PFSK-1 (cell line): ENCODE results near the gene PMPCA.

Experiments used
- FOXP2 ChIP-seq: optimal IDR thresholded peaks from 2 replicates; pipeline ENCODE3; 2011; ENCODE audit warnings: borderline replicate concordance, control low read depth, inconsistent platforms; ENCODE audit not compliant: insufficient read depth; ENCODE audit errors: extremely low read length, extremely low read depth
- POLR2AphosphoS5 ChIP-seq: IDR thresholded peaks from 2 replicates; pipeline ENCODE4 v1.6.1; 2012; ENCODE audit warnings: low read depth, mild to moderate bottlenecking, control low read depth, low read length, moderate library complexity
- REST ChIP-seq, 2 experiments: IDR thresholded peaks; 2 replicates each; pipeline versions ENCODE4 v1.6.1 to v1.8.0; 2011 to 2012; ENCODE audit warnings: low read depth in 2 of 2, low read length in 2 of 2, control low read depth in 1 of 2, inconsistent platforms in 1 of 2, mild to moderate bottlenecking in 1 of 2, moderate library complexity in 1 of 2; ENCODE audit not compliant: insufficient read depth in 1 of 2
- SIN3A ChIP-seq: IDR thresholded peaks from 2 replicates; pipeline ENCODE4 v1.6.1; 2012; ENCODE audit warnings: mild to moderate bottlenecking, low read length, moderate library complexity, borderline replicate concordance; ENCODE audit not compliant: insufficient read depth
- TAF1 ChIP-seq: IDR thresholded peaks from 2 replicates; pipeline ENCODE4 v1.6.1; 2012; ENCODE audit warnings: low read length, control low read depth, borderline replicate concordance; ENCODE audit not compliant: insufficient read depth

PMPCA gene

DNA sequence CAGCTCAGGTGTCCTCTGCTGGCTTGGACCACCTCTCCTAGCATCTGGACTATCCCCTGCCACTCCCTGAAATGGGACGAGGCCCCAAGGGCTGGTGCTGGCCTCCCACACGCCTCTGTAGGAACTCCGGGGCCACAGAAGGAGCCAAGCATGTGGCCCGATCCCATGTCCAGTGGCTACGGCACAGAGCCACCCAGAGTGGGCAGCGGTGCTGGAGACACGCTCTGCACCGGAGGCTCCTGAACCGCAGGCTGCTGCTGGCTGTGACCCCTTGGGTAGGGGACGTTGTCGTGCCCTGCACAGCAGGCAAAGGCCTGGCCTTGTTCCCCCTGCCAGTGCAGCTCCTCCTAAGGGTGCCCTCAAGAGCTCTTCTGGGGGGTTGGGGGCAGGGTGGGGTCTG, 30.6 kb upstream of the PMPCA start:
- no peak for TF ChIP-seq REST (IDR thresholded peaks at IDR 0.05; ENCODE audit: insufficient read depth in 1 of 2, low read depth in 2 of 2, low read length in 2 of 2)
- TF ChIP-seq FOXP2: no peak
- TF ChIP-seq SIN3A: no peak
- no peak for TF ChIP-seq POLR2AphosphoS5
- TF ChIP-seq TAF1: no peak

- TF ChIP-seq TAF1 (no peak), REST (IDR thresholded peaks at IDR 0.05; ENCODE audit: insufficient read depth in 1 of 2, low read depth in 2 of 2, low read length in 2 of 2) (no peak), SIN3A (no peak), FOXP2 (no peak), POLR2AphosphoS5 (no peak)
Observed at GRCh38 chr9:136380381-136380780, 30.1 kb upstream of the PMPCA start.

DNA sequence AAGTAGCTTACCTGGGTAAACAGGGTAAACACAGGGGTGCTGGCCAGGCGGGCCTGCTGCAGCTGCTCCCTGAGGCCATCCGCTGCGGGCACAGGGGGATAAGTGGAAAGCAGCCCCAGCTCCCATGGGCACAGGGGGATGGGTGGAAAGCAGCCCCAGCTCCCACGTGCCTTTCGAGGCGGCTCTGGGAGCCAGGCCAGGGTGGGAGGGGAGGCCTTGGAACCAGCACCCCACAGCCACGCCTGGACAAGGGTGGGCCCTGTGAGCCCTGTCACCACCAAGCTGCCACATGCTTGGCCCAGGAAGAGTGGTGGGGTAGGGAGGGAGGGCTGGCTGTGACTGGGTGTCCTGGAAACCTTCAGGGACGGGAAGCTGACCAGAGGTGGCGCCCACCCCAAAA, 29.1 kb upstream of the PMPCA start:
- TF ChIP-seq SIN3A: no peak
- no peak for TF ChIP-seq POLR2AphosphoS5
- no peak for TF ChIP-seq FOXP2
- TF ChIP-seq REST (IDR thresholded peaks at IDR 0.05; ENCODE audit: insufficient read depth in 1 of 2, low read depth in 2 of 2, low read length in 2 of 2): no peak
- no peak for TF ChIP-seq TAF1

- TF ChIP-seq POLR2AphosphoS5: no peak
- no peak for TF ChIP-seq SIN3A
- no peak for TF ChIP-seq REST (IDR thresholded peaks at IDR 0.05; ENCODE audit: insufficient read depth in 1 of 2, low read depth in 2 of 2, low read length in 2 of 2)
- no peak for TF ChIP-seq FOXP2
- no peak for TF ChIP-seq TAF1
Observed at GRCh38 chr9:136381966-136382513, 28.4 kb upstream of the PMPCA start.

DNA sequence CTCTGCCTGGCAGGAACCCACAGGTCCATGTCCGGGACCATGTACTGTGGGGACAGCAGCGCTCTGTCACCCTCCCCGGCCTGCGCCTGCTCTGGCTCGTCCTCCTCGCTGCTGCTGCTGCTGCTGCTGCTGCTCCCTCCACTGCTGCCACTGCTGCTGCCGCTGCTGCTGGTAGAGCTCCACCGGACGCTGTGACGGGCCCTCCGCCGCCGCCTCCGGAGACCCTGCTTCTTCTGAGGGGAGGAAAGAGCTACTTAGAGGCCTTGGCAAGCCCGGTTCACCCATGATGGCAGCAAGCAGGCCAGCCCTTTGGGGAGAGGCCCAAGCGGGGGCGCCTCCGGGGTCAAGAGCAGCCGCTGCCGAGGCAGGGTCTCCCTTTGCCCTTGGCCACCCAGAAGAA, 27.0 kb upstream of the PMPCA start:
- no peak for TF ChIP-seq POLR2AphosphoS5
- TF ChIP-seq FOXP2: no peak
- TF ChIP-seq REST (IDR thresholded peaks at IDR 0.05; ENCODE audit: insufficient read depth in 1 of 2, low read depth in 2 of 2, low read length in 2 of 2): no peak
- TF ChIP-seq SIN3A: no peak
- no peak for TF ChIP-seq TAF1
